Heart left ventricle (tissue), 16 donors: Measurements from ENCODE around the gene OTOF. TPM values are rescaled to one million over a fixed set of nuclear protein-coding genes. Genes with fewer than 3 reads are reported as not detected.

Source experiments
- ATAC-seq, 4 donors: fragments of 200-7000 bp; cut with Tn5 transposase; one replicate each; pipeline ENCODE4 v1.9.1; 2020 to 2022; ENCODE audit warnings: moderate library complexity in 4 of 4, mild to moderate bottlenecking in 3 of 4, moderate number of reproducible peaks in 1 of 4
- DNase-seq, 5 donors: peaks; one replicate each; pipeline ENCODE4 v3.0.0-alpha.2; 2020
- H3K27ac ChIP-seq, 12 donors: fragments of 200-600 bp; sonication (generic) in 4 of 12; one replicate each; pipeline versions ENCODE4 v1.5.0 to v1.8.0; 2016 to 2022; ENCODE audit warnings: mild to moderate bottlenecking in 2 of 12
- H3K27me3 ChIP-seq, 9 donors: fragments of 200-600 bp; sonication (generic) in 2 of 9; one replicate each; pipeline versions ENCODE4 v1.5.1 to v1.8.0; 2016 to 2022; ENCODE audit warnings: mild to moderate bottlenecking in 3 of 9
- H3K36me3 ChIP-seq, 9 donors: fragments of 200-600 bp; sonication (generic) in 2 of 9; one replicate each; pipeline versions ENCODE4 v1.5.0 to v1.8.0; 2018 to 2022; ENCODE audit warnings: mild to moderate bottlenecking in 2 of 9
- H3K4me1 ChIP-seq, 12 donors: fragments of 200-600 bp; sonication (generic) in 4 of 12; one replicate each; pipeline versions ENCODE4 v1.5.0 to v1.8.0; 2016 to 2022; ENCODE audit warnings: mild to moderate bottlenecking in 3 of 12
- H3K4me3 ChIP-seq, 12 donors: fragments of 200-600 bp; sonication (generic) in 4 of 12; one replicate each; pipeline versions ENCODE4 v1.5.0 to v1.8.0; 2017 to 2022; ENCODE audit warnings: mild to moderate bottlenecking in 9 of 12, moderate library complexity in 4 of 12
- H3K9me3 ChIP-seq, 12 donors: fragments of 200-600 bp; sonication (generic) in 4 of 12; one replicate each; pipeline versions ENCODE4 v1.5.0 to v1.8.0; 2016 to 2022; ENCODE audit warnings: mild to moderate bottlenecking in 1 of 12
- POLR2A ChIP-seq, 2 donors: fragments of 450-650 bp; IDR thresholded peaks; one replicate each; pipeline ENCODE4 v1.6.1; 2017; ENCODE audit warnings: antibody characterized with exemption in 2 of 2, mild to moderate bottlenecking in 2 of 2, moderate library complexity in 2 of 2
- WGBS, 4 donors: extraction: QIAGEN DNeasy Blood & Tissue Kit in 2 of 4; methylation state at CpG; one replicate each; pipeline versions ENCODE4 v1.1.5 to v1.1.7; 2013 to 2018; 5-methylcytosine and 5-hydroxymethylcytosine counted together
- intact Hi-C, 10 donors: fragments of 100-400 bp; cut with DNase I; formaldehyde crosslinking; loops; one replicate each; pipeline versions ENCODE4 v1.11.1 to v1.14.2; 2022
- polyA plus RNA-seq, 2 donors: library from polyadenylated mRNA; stranded (reverse); fragments of 200-250 nt; gene quantifications; one replicate each; pipeline ENCODE4 v1.2.3, GENCODE V29; 2013
- total RNA-seq, 9 donors: library from RNA; depleted of rRNA in 2 of 9; stranded (reverse); fragments of >200 nt in 2 of 9; fragmentation: NEBNext Ultra II Directional in 3 of 9; extraction: Animal tissue kit (Norgen Biotek cat#: 25700) in 3 of 9; gene quantifications; one replicate each; pipeline versions ENCODE4 v1.1.0 to v1.2.4, GENCODE V29; 2016 to 2023
- TF ChIP-seq, protein P1 (sequence below), 12 donors: fragments of 200-600 bp; sonication (generic) in 4 of 12; IDR thresholded peaks; one replicate each; pipeline versions ENCODE4 v1.5.0 to v1.8.0; 2018 to 2022; ENCODE audit warnings: antibody characterized with exemption in 12 of 12, mild to moderate bottlenecking in 5 of 12
- donor health status: ischemic (EF 13 %, LVEDD 7.1; RV severe dilation, severe dysfunction).
- donor health status: healthy with polysubstance abuse.
- donor health status: DM: no; HTN: yes; CAD: no.
- donor health status: DM: no; HTN: no; CAD: no.
- donor health status: ischemic (EF 25% LVEDD 6.9; RV normal size, moderate dysfunction).
- donor health status: ischemic (EF 25% LVEDD 5.7; RV mildly dilated, moderate dysfunction).
- donor health status: healthy.
- donor health status: DM: yes; HTN: yes; CAD: no.
- donor health status: ischemic (EF 35%, LVEDD 5.7; RV mildly dilated, moderate dysfunction).
- donor health status: nonischemic (EF 11% LVEDD 7.7; RV severe dilation, severe dysfunction).
- donor health status: DM: yes; HTN: yes; CAD: no.
- donor health status: PGD.
- donor health status: ischemic (EF 29% LVEDD 5.4; RV normal size, mild dysfunction).
- donor health status: nonischemic (EF 23%, LVEDD 6.1; RV moderate dilation, normal function).

Gene OTOF
- total and polyA plus RNA-seq, 11 donors = 0.03 to 0.14 (median 0.04) TPM; not detected in 8

- Histone ChIP-seq H3K9me3 (no peaks in the 10 kb centered on the region), H3K27me3 (peaks cover 0 to 13% (median 1%) of the 10 kb centered on the region in 9 donors), H3K4me3 (no peak overlapping the region), H3K27ac (no peak overlapping the region), H3K36me3 (no peaks in the 10 kb centered on the region), H3K4me1 (no peaks in the 10 kb centered on the region)
- TF ChIP-seq, protein P1, sequence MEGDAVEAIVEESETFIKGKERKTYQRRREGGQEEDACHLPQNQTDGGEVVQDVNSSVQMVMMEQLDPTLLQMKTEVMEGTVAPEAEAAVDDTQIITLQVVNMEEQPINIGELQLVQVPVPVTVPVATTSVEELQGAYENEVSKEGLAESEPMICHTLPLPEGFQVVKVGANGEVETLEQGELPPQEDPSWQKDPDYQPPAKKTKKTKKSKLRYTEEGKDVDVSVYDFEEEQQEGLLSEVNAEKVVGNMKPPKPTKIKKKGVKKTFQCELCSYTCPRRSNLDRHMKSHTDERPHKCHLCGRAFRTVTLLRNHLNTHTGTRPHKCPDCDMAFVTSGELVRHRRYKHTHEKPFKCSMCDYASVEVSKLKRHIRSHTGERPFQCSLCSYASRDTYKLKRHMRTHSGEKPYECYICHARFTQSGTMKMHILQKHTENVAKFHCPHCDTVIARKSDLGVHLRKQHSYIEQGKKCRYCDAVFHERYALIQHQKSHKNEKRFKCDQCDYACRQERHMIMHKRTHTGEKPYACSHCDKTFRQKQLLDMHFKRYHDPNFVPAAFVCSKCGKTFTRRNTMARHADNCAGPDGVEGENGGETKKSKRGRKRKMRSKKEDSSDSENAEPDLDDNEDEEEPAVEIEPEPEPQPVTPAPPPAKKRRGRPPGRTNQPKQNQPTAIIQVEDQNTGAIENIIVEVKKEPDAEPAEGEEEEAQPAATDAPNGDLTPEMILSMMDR (IDR thresholded peaks at IDR 0.05) = no peak
- no peak for TF ChIP-seq POLR2A (IDR thresholded peaks at IDR 0.05)
- no peak for DNase-seq
- 54 to 74% (median 63%) methylated on average over 5 of the region's 5 CpGs for WGBS, 4 donors
- intact Hi-C loops = no loop called here
- no peak for ATAC-seq
Observed at GRCh38 chr2:26515771-26516170, 37.8 kb upstream of the OTOF start.

- Histone ChIP-seq H3K4me3 (no peak overlapping the region), H3K27ac (no peak overlapping the region), H3K4me1 (no peaks in the 10 kb centered on the region), H3K9me3 (no peaks in the 10 kb centered on the region), H3K27me3 (peaks cover 0 to 11% (median 0%) of the 10 kb centered on the region in 9 donors), H3K36me3 (no peaks in the 10 kb centered on the region)
- TF ChIP-seq, protein P1 (IDR thresholded peaks at IDR 0.05) = no peak
- TF ChIP-seq POLR2A (IDR thresholded peaks at IDR 0.05) = no peak
- no peak for ATAC-seq
- intact Hi-C loops = no loop called here
- WGBS, 4 donors = 70 to 80% (median 78%) methylated on average over 6 to 7 of the region's 7 CpGs
- no peak for DNase-seq
Observed at GRCh38 chr2:26514045-26514444, 36.1 kb upstream of the OTOF start.

- no peak overlapping the region for H3K27ac ChIP-seq
- no peak overlapping the region for H3K4me3 ChIP-seq
- peaks cover 0 to 11% (median 0%) of the 10 kb centered on the region in 9 donors for H3K27me3 ChIP-seq
- H3K9me3 ChIP-seq = no peaks in the 10 kb centered on the region
- ATAC-seq = no peak
- no peak for TF ChIP-seq POLR2A (IDR thresholded peaks at IDR 0.05)
- TF ChIP-seq, protein P1 (IDR thresholded peaks at IDR 0.05) = no peak
- no peaks in the 10 kb centered on the region for H3K36me3 ChIP-seq
- H3K4me1 ChIP-seq = no peaks in the 10 kb centered on the region
- intact Hi-C loops = no loop called here
- DNase-seq = no peak
- 78 to 86% (median 82%) methylated on average over 6 to 9 of the region's 9 CpGs for WGBS, 4 donors
Observed at GRCh38 chr2:26513261-26513660, 35.3 kb upstream of the OTOF start.

GRCh38 chr2:26511466-26511865 is 33.5 kb upstream of the OTOF start:
- no peak overlapping the region for H3K27ac ChIP-seq
- H3K9me3 ChIP-seq = no peaks in the 10 kb centered on the region
- DNase-seq (no peak), ATAC-seq (no peak)
- intact Hi-C loops = no loop called here
- no peaks in the 10 kb centered on the region for H3K36me3 ChIP-seq
- no peak overlapping the region for H3K4me3 ChIP-seq
- TF ChIP-seq, protein P1 (IDR thresholded peaks at IDR 0.05) = no peak
- TF ChIP-seq POLR2A (IDR thresholded peaks at IDR 0.05) = no peak
- H3K27me3 ChIP-seq = peaks cover 0 to 11% (median 0%) of the 10 kb centered on the region in 9 donors
- no peaks in the 10 kb centered on the region for H3K4me1 ChIP-seq
- 82 to 93% (median 92%) methylated on average over 7 of the region's 7 CpGs for WGBS, 4 donors
